ENCODE results near the gene SLC43A1.
A peak's percentile ranks its signal among the peaks of the same experiment; 100 is the strongest.

SLC43A1 gene

GRCh38 chr11:57499413-57499982 is 16.0 kb downstream of the SLC43A1 start:
- Histone ChIP-seq H3K14ac (ENCODE audit: low read length) (peak overlapping the region; percentile 36), H3K4me1 (ENCODE audit: control insufficient read depth in 1 of 2, insufficient read depth in 2 of 2, low read length in 2 of 2) (peaks cover 3 to 14% of the 10 kb centered on the region in 2 experiments), H3K4ac (ENCODE audit: low read depth, low read length) (no peak overlapping the region), H3K9me3 (ENCODE audit: insufficient read depth, low read depth, low read length) (peaks cover 2% of the 10 kb centered on the region), H2AK5ac (ENCODE audit: low read length) (no peak overlapping the region), H3K23ac (ENCODE audit: low read length) (no peak overlapping the region), H3K4me2 (ENCODE audit: low read length) (peak overlapping the region; percentile 72), H3K27ac (ENCODE audit: low read depth, low read length) (no peak overlapping the region), H3K18ac (ENCODE audit: low read length) (peak overlapping the region; percentile 71), H2BK12ac (ENCODE audit: low read length) (no peak overlapping the region), H3K9ac (ENCODE audit: low read length) (peak overlapping the region; percentile 21), H4K12ac (ENCODE audit: low read depth, low read length) (no peak overlapping the region), H3K79me1 (ENCODE audit: low read length) (peaks cover 3% of the 10 kb centered on the region), H3K79me2 (ENCODE audit: control insufficient read depth, insufficient read depth, low read length, poor library complexity) (no peaks in the 10 kb centered on the region), H3K27me3 (ENCODE audit: insufficient read depth, low read length) (no peaks in the 10 kb centered on the region), H2BK5ac (ENCODE audit: low read depth, low read length, poor library complexity) (no peak overlapping the region), H2BK120ac (ENCODE audit: insufficient read depth, low read length, poor library complexity) (no peak overlapping the region), H4K8ac (ENCODE audit: low read depth, low read length) (peak overlapping the region; percentile 81), H3K4me3 (ENCODE audit: low read depth, low read length) (no peak overlapping the region), H4K91ac (ENCODE audit: low read depth, low read length) (peak overlapping the region; percentile 58), H3K36me3 (ENCODE audit: control insufficient read depth in 1 of 2, insufficient read depth in 2 of 2, low read length in 2 of 2) (no peaks in the 10 kb centered on the region), H2AFZ (ENCODE audit: insufficient read depth, low read length, poor library complexity) (peak overlapping the region; percentile 83)
- peak; percentile 81 to 91 for DNase-seq
- WGBS (ENCODE audit: extremely low coverage, insufficient coverage, insufficient read length) = no CpG with 5 or more reads among the region's 35 CpGs

GRCh38 chr11:57498540-57498939 is 17.0 kb downstream of the SLC43A1 start:
- no peak overlapping the region for H3K4ac ChIP-seq (ENCODE audit: low read depth, low read length)
- no CpG with 5 or more reads among the region's 6 CpGs for WGBS (ENCODE audit: extremely low coverage, insufficient coverage, insufficient read length)
- no peak overlapping the region for H3K4me2 ChIP-seq (ENCODE audit: low read length)

DNA sequence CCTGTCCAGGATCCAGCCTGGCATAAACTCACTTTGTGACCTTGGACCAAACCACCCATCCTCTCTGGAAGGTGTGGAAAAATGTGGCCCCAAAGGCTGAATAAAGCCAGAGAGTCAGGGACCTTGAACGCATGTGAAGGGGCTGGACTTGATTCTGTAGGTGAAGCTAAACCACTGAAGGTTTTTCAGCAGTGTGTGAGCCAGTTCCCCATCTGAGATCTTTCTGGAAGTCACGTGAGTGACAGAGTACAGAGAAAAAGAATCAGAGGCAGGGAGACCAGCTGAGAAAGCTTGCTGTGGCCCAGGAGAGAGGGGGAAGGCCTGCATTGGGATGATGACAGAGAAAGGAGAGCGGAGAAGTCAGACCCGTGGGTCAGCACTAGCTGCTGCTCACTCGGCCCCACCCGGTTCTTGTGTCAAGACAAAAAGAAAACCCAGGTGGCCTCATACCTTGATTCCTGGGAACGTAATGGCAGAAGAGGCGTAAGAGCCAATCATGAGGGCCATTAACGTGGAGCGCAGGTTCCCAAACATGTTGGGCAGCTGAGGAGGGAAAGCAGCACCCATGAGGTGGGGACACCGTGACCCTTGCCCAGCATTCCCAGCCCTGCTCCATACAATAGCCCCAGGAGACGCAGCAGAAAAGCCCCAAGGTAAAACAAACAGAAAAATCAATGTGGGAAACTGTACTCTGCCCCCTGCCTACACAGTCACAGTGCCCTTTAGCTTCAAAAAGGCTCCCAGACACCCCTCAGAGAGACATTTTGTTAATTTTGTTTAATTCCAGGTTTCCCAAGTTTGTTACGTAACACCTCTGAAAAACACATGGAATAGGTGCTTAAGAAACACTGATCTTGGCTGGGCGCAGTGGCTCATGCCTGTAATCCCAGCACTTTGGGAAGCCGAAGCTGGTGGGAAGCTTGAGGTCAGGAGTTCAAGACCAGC is 17.9 kb downstream of the SLC43A1 start:
- Histone ChIP-seq H3K14ac (ENCODE audit: low read length) (no peak overlapping the region), H3K27me3 (ENCODE audit: insufficient read depth, low read length) (no peaks in the 10 kb centered on the region), H4K8ac (ENCODE audit: low read depth, low read length) (no peak overlapping the region), H3K4me2 (ENCODE audit: low read length) (no peak overlapping the region), H4K91ac (ENCODE audit: low read depth, low read length) (no peak overlapping the region), H2BK12ac (ENCODE audit: low read length) (no peak overlapping the region), H3K79me1 (ENCODE audit: low read length) (peaks cover 3% of the 10 kb centered on the region), H3K27ac (ENCODE audit: low read depth, low read length) (no peak overlapping the region), H2BK5ac (ENCODE audit: low read depth, low read length, poor library complexity) (no peak overlapping the region), H3K36me3 (ENCODE audit: control insufficient read depth in 1 of 2, insufficient read depth in 2 of 2, low read length in 2 of 2) (no peaks in the 10 kb centered on the region), H4K12ac (ENCODE audit: low read depth, low read length) (no peak overlapping the region), H3K4me1 (ENCODE audit: control insufficient read depth in 1 of 2, insufficient read depth in 2 of 2, low read length in 2 of 2) (peaks cover 3 to 14% of the 10 kb centered on the region in 2 experiments), H3K9me3 (ENCODE audit: insufficient read depth, low read depth, low read length) (peaks cover 2% of the 10 kb centered on the region), H2BK120ac (ENCODE audit: insufficient read depth, low read length, poor library complexity) (peak overlapping the region; percentile 7), H3K4me3 (ENCODE audit: low read depth, low read length) (no peak overlapping the region), H3K79me2 (ENCODE audit: control insufficient read depth, insufficient read depth, low read length, poor library complexity) (no peaks in the 10 kb centered on the region), H3K18ac (ENCODE audit: low read length) (no peak overlapping the region), H2AFZ (ENCODE audit: insufficient read depth, low read length, poor library complexity) (no peak overlapping the region), H3K9ac (ENCODE audit: low read length) (no peak overlapping the region), H3K23ac (ENCODE audit: low read length) (no peak overlapping the region), H3K4ac (ENCODE audit: low read depth, low read length) (no peak overlapping the region), H2AK5ac (ENCODE audit: low read length) (no peak overlapping the region)
- no peak for DNase-seq
- WGBS (ENCODE audit: extremely low coverage, insufficient coverage, insufficient read length) = no CpG with 5 or more reads among the region's 15 CpGs

More at GRCh38 chr11:57498540-57498939, 17.0 kb downstream of the SLC43A1 start:
- Histone ChIP-seq H4K91ac (ENCODE audit: low read depth, low read length) (no peak overlapping the region), H3K23ac (ENCODE audit: low read length) (no peak overlapping the region), H3K27me3 (ENCODE audit: insufficient read depth, low read length) (no peaks in the 10 kb centered on the region), H3K9ac (ENCODE audit: low read length) (no peak overlapping the region), H3K9me3 (ENCODE audit: insufficient read depth, low read depth, low read length) (peaks cover 2% of the 10 kb centered on the region), H2BK5ac (ENCODE audit: low read depth, low read length, poor library complexity) (no peak overlapping the region), H2AFZ (ENCODE audit: insufficient read depth, low read length, poor library complexity) (no peak overlapping the region), H4K12ac (ENCODE audit: low read depth, low read length) (no peak overlapping the region), H3K79me2 (ENCODE audit: control insufficient read depth, insufficient read depth, low read length, poor library complexity) (no peaks in the 10 kb centered on the region), H3K14ac (ENCODE audit: low read length) (no peak overlapping the region), H3K27ac (ENCODE audit: low read depth, low read length) (no peak overlapping the region), H2BK120ac (ENCODE audit: insufficient read depth, low read length, poor library complexity) (no peak overlapping the region), H3K79me1 (ENCODE audit: low read length) (peaks cover 3% of the 10 kb centered on the region), H3K36me3 (ENCODE audit: control insufficient read depth in 1 of 2, insufficient read depth in 2 of 2, low read length in 2 of 2) (no peaks in the 10 kb centered on the region), H3K18ac (ENCODE audit: low read length) (no peak overlapping the region), H3K4me3 (ENCODE audit: low read depth, low read length) (no peak overlapping the region), H2AK5ac (ENCODE audit: low read length) (no peak overlapping the region), H3K4me1 (ENCODE audit: control insufficient read depth in 1 of 2, insufficient read depth in 2 of 2, low read length in 2 of 2) (peaks cover 3 to 14% of the 10 kb centered on the region in 2 experiments), H4K8ac (ENCODE audit: low read depth, low read length) (no peak overlapping the region), H2BK12ac (ENCODE audit: low read length) (no peak overlapping the region)
- no peak for DNase-seq

GRCh38 chr11:57496109-57496820 is 19.2 kb downstream of the SLC43A1 start:
- Histone ChIP-seq H2BK120ac (ENCODE audit: insufficient read depth, low read length, poor library complexity) (no peak overlapping the region), H3K79me1 (ENCODE audit: low read length) (peaks cover 3% of the 10 kb centered on the region), H3K9ac (ENCODE audit: low read length) (no peak overlapping the region), H3K4me3 (ENCODE audit: low read depth, low read length) (no peak overlapping the region), H3K23ac (ENCODE audit: low read length) (no peak overlapping the region), H3K4me2 (ENCODE audit: low read length) (no peak overlapping the region), H3K4me1 (ENCODE audit: control insufficient read depth in 1 of 2, insufficient read depth in 2 of 2, low read length in 2 of 2) (peaks cover 3 to 14% of the 10 kb centered on the region in 2 experiments), H3K36me3 (ENCODE audit: control insufficient read depth in 1 of 2, insufficient read depth in 2 of 2, low read length in 2 of 2) (no peaks in the 10 kb centered on the region), H4K12ac (ENCODE audit: low read depth, low read length) (no peak overlapping the region), H3K79me2 (ENCODE audit: control insufficient read depth, insufficient read depth, low read length, poor library complexity) (no peaks in the 10 kb centered on the region), H2AFZ (ENCODE audit: insufficient read depth, low read length, poor library complexity) (no peak overlapping the region), H4K8ac (ENCODE audit: low read depth, low read length) (no peak overlapping the region), H3K4ac (ENCODE audit: low read depth, low read length) (no peak overlapping the region), H2BK5ac (ENCODE audit: low read depth, low read length, poor library complexity) (no peak overlapping the region), H2AK5ac (ENCODE audit: low read length) (no peak overlapping the region), H3K14ac (ENCODE audit: low read length) (no peak overlapping the region), H3K27ac (ENCODE audit: low read depth, low read length) (no peak overlapping the region), H3K18ac (ENCODE audit: low read length) (no peak overlapping the region), H2BK12ac (ENCODE audit: low read length) (no peak overlapping the region), H3K27me3 (ENCODE audit: insufficient read depth, low read length) (no peaks in the 10 kb centered on the region), H3K9me3 (ENCODE audit: insufficient read depth, low read depth, low read length) (peaks cover 2% of the 10 kb centered on the region), H4K91ac (ENCODE audit: low read depth, low read length) (no peak overlapping the region)
- DNase-seq = no peak
- no CpG with 5 or more reads among the region's 9 CpGs for WGBS (ENCODE audit: extremely low coverage, insufficient coverage, insufficient read length)
